ENCODE measurements around the gene BCL11B. TPM values are rescaled to one million over a fixed set of nuclear protein-coding genes. Genes with fewer than 3 reads are reported as not detected.

The BCL11B gene
- total RNA-seq, 1 donor from 2014 or later, result 0.08 TPM

GRCh38 chr14:99181804-99182520 lies 90.0 kb downstream of the BCL11B start:
- DNase-seq, result no peak
- intact Hi-C loops (cut with DNase I), result no loop called here
- no peak for ATAC-seq (ENCODE audit: poor library complexity)

GRCh38 chr14:99181241-99181640 lies 90.8 kb downstream of the BCL11B start:
- ATAC-seq (ENCODE audit: poor library complexity) (no peak), DNase-seq (no peak)
- intact Hi-C loops (cut with DNase I), result no loop called here

GRCh38 chr14:99179946-99180345 lies 92.1 kb downstream of the BCL11B start:
- DNase-seq, result no peak
- intact Hi-C loops (cut with DNase I), result no loop called here
- ATAC-seq (ENCODE audit: poor library complexity), result no peak

- ATAC-seq (ENCODE audit: poor library complexity), result no peak
- intact Hi-C loops (cut with DNase I), result no loop called here
- DNase-seq, result no peak
Measured at GRCh38 chr14:99179506-99179905, 92.5 kb downstream of the BCL11B start.

GRCh38 chr14:99177886-99178835 lies 93.8 kb downstream of the BCL11B start:
- DNase-seq (no peak), ATAC-seq (ENCODE audit: poor library complexity) (no peak)
- intact Hi-C loops (cut with DNase I), result no loop called here

- no peak for DNase-seq
- no peak for ATAC-seq (ENCODE audit: poor library complexity)
- intact Hi-C loops (cut with DNase I), result no loop called here
Measured at GRCh38 chr14:99177046-99177655, 94.8 kb downstream of the BCL11B start.

GRCh38 chr14:99176156-99176945 lies 95.6 kb downstream of the BCL11B start:
- ATAC-seq (ENCODE audit: poor library complexity) (no peak), DNase-seq (no peak)
- intact Hi-C loops (cut with DNase I), result no loop called here

GRCh38 chr14:99175331-99176155 lies 96.5 kb downstream of the BCL11B start:
- DNase-seq, result no peak
- intact Hi-C loops (cut with DNase I), result no loop called here
- no peak for ATAC-seq (ENCODE audit: poor library complexity)

GRCh38 chr14:99174770-99175319 lies 97.2 kb downstream of the BCL11B start:
- no peak for DNase-seq
- no peak for ATAC-seq (ENCODE audit: poor library complexity)
- intact Hi-C loops (cut with DNase I), result no loop called here

- no peak for DNase-seq
- intact Hi-C loops (cut with DNase I), result no loop called here
- ATAC-seq (ENCODE audit: poor library complexity), result no peak
Measured at GRCh38 chr14:99174081-99174769, 97.8 kb downstream of the BCL11B start.

- DNase-seq, result no peak
- intact Hi-C loops (cut with DNase I), result no loop called here
- no peak for ATAC-seq (ENCODE audit: poor library complexity)
Measured at GRCh38 chr14:99173506-99173905, 98.5 kb downstream of the BCL11B start.

GRCh38 chr14:99173086-99173485 lies 98.9 kb downstream of the BCL11B start:
- ATAC-seq (ENCODE audit: poor library complexity), result no peak
- intact Hi-C loops (cut with DNase I), result no loop called here
- DNase-seq, result no peak

- ATAC-seq (ENCODE audit: poor library complexity), result no peak
- intact Hi-C loops (cut with DNase I), result no loop called here
- no peak for DNase-seq
Measured at GRCh38 chr14:99171396-99171795, 100.6 kb downstream of the BCL11B start.

- DNase-seq (no peak), ATAC-seq (ENCODE audit: poor library complexity) (no peak)
- intact Hi-C loops (cut with DNase I), result no loop called here
Measured at GRCh38 chr14:99169776-99170356, 102.1 kb downstream of the BCL11B start.

GRCh38 chr14:99168330-99168729 lies 103.7 kb downstream of the BCL11B start:
- DNase-seq (no peak), ATAC-seq (ENCODE audit: poor library complexity) (no peak)
- intact Hi-C loops (cut with DNase I), result no loop called here

- DNase-seq, result no peak
- intact Hi-C loops (cut with DNase I), result no loop called here
- no peak for ATAC-seq (ENCODE audit: poor library complexity)
Measured at GRCh38 chr14:99166506-99166905, 105.5 kb downstream of the BCL11B start.

- no peak for DNase-seq
- ATAC-seq (ENCODE audit: poor library complexity), result no peak
- intact Hi-C loops (cut with DNase I), result no loop called here
Measured at GRCh38 chr14:99164712-99165111, 107.3 kb downstream of the BCL11B start.
